AG04449 (cell line): ENCODE measurements around the gene CD46.
"Not testable (repeated sequence)": the region's sequence is repeated elsewhere in the genome, so short reads cannot be mapped to it uniquely, and the experiment has no call there.

Experiments used
- CTCF ChIA-PET: fragments of 350-600 bp; formaldehyde crosslinking; extraction: SDS; loops from one replicate; lab custom pipeline; 2021; ENCODE audit warnings: antibody characterized with exemption; lab: Yijun Ruan, JAX
- POLR2A ChIA-PET: fragments of 400-600, 350-600 bp; formaldehyde crosslinking; extraction: SDS; loops from one replicate; lab custom pipeline; 2020; ENCODE audit warnings: antibody characterized with exemption, inconsistent platforms; lab: Yijun Ruan, JAX
- DNase-seq: peaks from one replicate; pipeline ENCODE4 v3.0.0-alpha.2; 2010; ENCODE audit warnings: low read depth, low spot score
- H3K4me3 ChIP-seq: 2 replicates; pipeline ENCODE4 v1.5.1; 2011; ENCODE audit warnings: low read depth, mild to moderate bottlenecking, control low read depth, low read length
- CTCF ChIP-seq: IDR thresholded peaks from one replicate; pipeline ENCODE4 v1.5.1; 2011; ENCODE audit warnings: mild to moderate bottlenecking, moderate library complexity, low read length, control low read depth, inconsistent platforms; ENCODE audit not compliant: insufficient read depth; ENCODE audit errors: missing control alignments

The CD46 gene

GRCh38 chr1:207745285-207745684 lies 6.6 kb upstream of the CD46 start:
- H3K4me3 ChIP-seq = no peak overlapping the region
- ChIA-PET POLR2A (no interaction called here), CTCF (no interaction called here)
- TF ChIP-seq CTCF = no peak
- no peak for DNase-seq

- TF ChIP-seq CTCF = no peak
- ChIA-PET POLR2A (no interaction called here), CTCF (no interaction called here)
- DNase-seq = no peak
- no peak overlapping the region for H3K4me3 ChIP-seq
Observed at GRCh38 chr1:207745839-207746767, 5.8 kb upstream of the CD46 start.

GRCh38 chr1:207747627-207748492 lies 4.0 kb upstream of the CD46 start:
- no peak overlapping the region for H3K4me3 ChIP-seq
- TF ChIP-seq CTCF = no peak
- no peak for DNase-seq
- POLR2A ChIA-PET = no interaction called here
- CTCF ChIA-PET = interaction anchor here (0.9 kb wide), 1 partner anchor 9 kb away, joined by 3 read pairs; no protein-coding TSS in a partner anchor

GRCh38 chr1:207748737-207749528 lies 2.9 kb upstream of the CD46 start:
- H3K4me3 ChIP-seq = no peak overlapping the region
- DNase-seq = no peak
- POLR2A ChIA-PET = no interaction called here
- TF ChIP-seq CTCF = no peak
- CTCF ChIA-PET = interaction anchor here (0.9 kb wide), 1 partner anchor 10 kb away, joined by 3 read pairs; no protein-coding TSS in a partner anchor

- DNase-seq = no peak
- no peak for TF ChIP-seq CTCF
- ChIA-PET POLR2A (no interaction called here), CTCF (no interaction called here)
- H3K4me3 ChIP-seq = peak overlapping the region; percentile 84; the same call in 1 of the 2 replicates
Observed at GRCh38 chr1:207750631-207751305, 1.1 kb upstream of the CD46 start.

- DNase-seq, CTCF ChIA-PET: not testable (repeated sequence)
- POLR2A ChIA-PET = interaction anchor here (1.3 kb wide), 1 partner anchor 36 kb away, joined by 3 read pairs; no protein-coding TSS in a partner anchor
- H3K4me3 ChIP-seq = peak overlapping the region; percentile 84
Observed at GRCh38 chr1:207751463-207751789, 428 bp upstream of the CD46 start.
